ENCODE results near the gene SSH3.

The SSH3 gene

GRCh38 chr11:67298786-67299185 lies 4.5 kb upstream of the SSH3 start:
- no peak overlapping the region for H3K4me3 ChIP-seq (replicated peaks; ENCODE audit: insufficient read depth, low read length)
- H3K27ac ChIP-seq (replicated peaks): no peak overlapping the region
- H3K27me3 ChIP-seq (ENCODE audit: insufficient read depth, poor library complexity, severe bottlenecking): no peaks in the 10 kb centered on the region
- no peak for DNase-seq (ENCODE audit: low read depth in 1 of 2, low spot score in 1 of 2)
- no peak for TF ChIP-seq CTCF (IDR thresholded peaks at IDR 0.05; ENCODE audit: insufficient read depth, low read length)
- TF ChIP-seq SPI1 (IDR thresholded peaks at IDR 0.05; ENCODE audit: borderline replicate concordance, low read depth): no peak
- no peak for TF ChIP-seq REST (IDR thresholded peaks at IDR 0.05; ENCODE audit: insufficient replicate concordance, low read depth)
- no peak for TF ChIP-seq POLR2AphosphoS5 (IDR thresholded peaks at IDR 0.05; ENCODE audit: low read depth)
- no peak for TF ChIP-seq GABPA (IDR thresholded peaks at IDR 0.05; ENCODE audit: low read depth)

GRCh38 chr11:67299471-67300191 lies 3.7 kb upstream of the SSH3 start:
- no peak for DNase-seq (ENCODE audit: low read depth in 1 of 2, low spot score in 1 of 2)
- H3K4me3 ChIP-seq (replicated peaks; ENCODE audit: insufficient read depth, low read length): no peak overlapping the region
- H3K27ac ChIP-seq (replicated peaks): no peak overlapping the region
- TF ChIP-seq POLR2AphosphoS5 (IDR thresholded peaks at IDR 0.05; ENCODE audit: low read depth) (peak; percentile 16), CTCF (IDR thresholded peaks at IDR 0.05; ENCODE audit: insufficient read depth, low read length) (no peak)
- no peaks in the 10 kb centered on the region for H3K27me3 ChIP-seq (ENCODE audit: insufficient read depth, poor library complexity, severe bottlenecking)

GRCh38 chr11:67300256-67300755 lies 3.0 kb upstream of the SSH3 start:
- TF ChIP-seq SPI1 (IDR thresholded peaks at IDR 0.05; ENCODE audit: borderline replicate concordance, low read depth) (no peak), REST (IDR thresholded peaks at IDR 0.05; ENCODE audit: insufficient replicate concordance, low read depth) (no peak)
- Histone ChIP-seq H3K4me3 (replicated peaks; ENCODE audit: insufficient read depth, low read length) (no peak overlapping the region), H3K27me3 (ENCODE audit: insufficient read depth, poor library complexity, severe bottlenecking) (no peaks in the 10 kb centered on the region), H3K27ac (replicated peaks) (no peak overlapping the region)
- no peak for DNase-seq (ENCODE audit: low read depth in 1 of 2, low spot score in 1 of 2)

- Histone ChIP-seq H3K27me3 (ENCODE audit: insufficient read depth, poor library complexity, severe bottlenecking) (no peaks in the 10 kb centered on the region), H3K4me3 (replicated peaks; ENCODE audit: insufficient read depth, low read length) (no peak overlapping the region), H3K27ac (replicated peaks) (no peak overlapping the region)
- no peak for DNase-seq (ENCODE audit: low read depth in 1 of 2, low spot score in 1 of 2)
- TF ChIP-seq POLR2AphosphoS5 (IDR thresholded peaks at IDR 0.05; ENCODE audit: low read depth) (peak; percentile 41; the same call in 1 of the 2 replicates), GABPA (IDR thresholded peaks at IDR 0.05; ENCODE audit: low read depth) (no peak), SPI1 (IDR thresholded peaks at IDR 0.05; ENCODE audit: borderline replicate concordance, low read depth) (no peak)
Observed at GRCh38 chr11:67300756-67301312, 2.5 kb upstream of the SSH3 start.

All from HL-60 (cell line).